Measurements from ENCODE around the gene SAMD1. TPM values are rescaled to one million over a fixed set of nuclear protein-coding genes. Genes with fewer than 3 reads are reported as not detected.

SAMD1 gene
- total RNA-seq, 1 donor = 27.9 TPM

DNA sequence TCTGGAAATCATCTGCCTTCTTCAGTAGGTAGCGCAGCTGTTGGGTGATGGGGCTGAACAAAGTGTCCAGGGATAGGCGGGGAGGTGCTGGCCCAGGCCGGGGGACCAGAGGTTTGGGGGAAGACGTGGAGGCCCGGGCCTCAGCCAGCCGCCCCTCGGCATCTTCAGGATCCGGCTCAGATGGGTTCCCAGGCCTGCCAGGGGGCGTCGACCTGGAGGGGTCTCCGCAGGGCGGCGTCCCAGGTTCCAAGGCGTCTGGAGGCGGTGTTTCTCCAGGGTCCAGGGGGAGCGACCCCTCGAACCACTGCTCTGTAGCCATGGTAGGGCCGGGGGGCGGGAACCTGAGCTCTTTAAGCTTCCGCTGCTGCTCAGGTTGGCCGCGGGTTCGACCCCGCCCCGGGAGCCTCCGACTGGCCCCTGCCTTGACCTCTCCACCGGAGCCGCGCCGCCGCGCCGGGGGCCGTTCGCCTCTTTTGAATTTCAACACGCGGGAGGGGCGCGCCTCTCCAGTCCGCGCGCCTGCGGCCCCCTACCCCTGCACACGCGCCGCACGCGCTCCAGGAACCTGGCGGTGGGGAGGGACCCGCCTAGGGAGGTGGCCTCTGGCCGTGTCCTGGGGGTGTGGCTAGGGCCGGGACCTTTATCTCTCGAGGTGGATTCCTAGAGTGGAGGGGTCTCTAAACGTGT, 5.1 kb downstream of the SAMD1 start, which contains the start of gene C19orf67:
TSS of gene C19orf67 (minus strand) at position 475 of the 687 bp plus-strand sequence. CDS start at position 319, 156 bp downstream.
- peaks cover 12% of the 10 kb centered on the region for H4K20me1 ChIP-seq (ENCODE audit: insufficient read depth, low read length)
- no peak within 1 kb of the TSS for H3K4me3 ChIP-seq (ENCODE audit: insufficient read depth, low read length)
- DNase-seq (ENCODE audit: insufficient read length, low spot score, missing footprints) = peak; percentile 82
- H3K27ac ChIP-seq (ENCODE audit: low read depth, low read length) = no peak within 1 kb of the TSS
- H3K4me1 ChIP-seq (ENCODE audit: insufficient read depth, low read length) = peaks cover 14% of the 10 kb centered on the region
- H3K9me3 ChIP-seq (ENCODE audit: low read depth, low read length) = no peaks in the 10 kb centered on the region
- TF ChIP-seq, protein P1, sequence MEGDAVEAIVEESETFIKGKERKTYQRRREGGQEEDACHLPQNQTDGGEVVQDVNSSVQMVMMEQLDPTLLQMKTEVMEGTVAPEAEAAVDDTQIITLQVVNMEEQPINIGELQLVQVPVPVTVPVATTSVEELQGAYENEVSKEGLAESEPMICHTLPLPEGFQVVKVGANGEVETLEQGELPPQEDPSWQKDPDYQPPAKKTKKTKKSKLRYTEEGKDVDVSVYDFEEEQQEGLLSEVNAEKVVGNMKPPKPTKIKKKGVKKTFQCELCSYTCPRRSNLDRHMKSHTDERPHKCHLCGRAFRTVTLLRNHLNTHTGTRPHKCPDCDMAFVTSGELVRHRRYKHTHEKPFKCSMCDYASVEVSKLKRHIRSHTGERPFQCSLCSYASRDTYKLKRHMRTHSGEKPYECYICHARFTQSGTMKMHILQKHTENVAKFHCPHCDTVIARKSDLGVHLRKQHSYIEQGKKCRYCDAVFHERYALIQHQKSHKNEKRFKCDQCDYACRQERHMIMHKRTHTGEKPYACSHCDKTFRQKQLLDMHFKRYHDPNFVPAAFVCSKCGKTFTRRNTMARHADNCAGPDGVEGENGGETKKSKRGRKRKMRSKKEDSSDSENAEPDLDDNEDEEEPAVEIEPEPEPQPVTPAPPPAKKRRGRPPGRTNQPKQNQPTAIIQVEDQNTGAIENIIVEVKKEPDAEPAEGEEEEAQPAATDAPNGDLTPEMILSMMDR (IDR thresholded peaks at IDR 0.05; ENCODE audit: extremely low read depth, low read depth, low read length) = no peak
- H3K27me3 ChIP-seq (ENCODE audit: insufficient read depth, low read length) = no peaks in the 10 kb centered on the region
- H3K4me2 ChIP-seq (ENCODE audit: insufficient read depth, low read length) = no peak within 1 kb of the TSS
- peaks cover 14% of the 10 kb centered on the region for H3K36me3 ChIP-seq (ENCODE audit: insufficient read depth, low read length)
- no peak within 1 kb of the TSS for H2AFZ ChIP-seq (ENCODE audit: low read length)
- peaks cover 8% of the 10 kb centered on the region for H3K79me2 ChIP-seq (ENCODE audit: insufficient read depth, low read length)

DNA sequence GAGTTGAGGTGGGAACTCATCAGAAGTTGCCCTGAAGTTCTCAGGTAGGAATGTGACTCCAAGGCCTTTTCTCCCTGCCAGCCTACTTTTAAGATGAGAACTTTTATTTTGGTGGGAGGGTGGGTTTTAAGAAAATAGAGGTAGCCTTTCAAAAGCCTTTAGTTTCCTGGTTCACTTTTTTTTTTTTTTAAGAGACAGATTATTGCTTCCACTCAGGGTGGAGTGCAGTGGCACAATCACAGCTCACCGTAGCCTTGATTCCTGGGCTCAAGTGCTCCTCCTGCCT, 7.9 kb downstream of the SAMD1 start:
- H3K27ac ChIP-seq (ENCODE audit: low read depth, low read length) = no peak overlapping the region
- H3K4me2 ChIP-seq (ENCODE audit: insufficient read depth, low read length) = peak overlapping the region; percentile 90
- TF ChIP-seq, protein P1 (IDR thresholded peaks at IDR 0.05; ENCODE audit: extremely low read depth, low read depth, low read length) = no peak
- H3K36me3 ChIP-seq (ENCODE audit: insufficient read depth, low read length) = peaks cover 4% of the 10 kb centered on the region
- peaks cover 11% of the 10 kb centered on the region for H3K79me2 ChIP-seq (ENCODE audit: insufficient read depth, low read length)
- H4K20me1 ChIP-seq (ENCODE audit: insufficient read depth, low read length) = no peaks in the 10 kb centered on the region
- peak overlapping the region; percentile 81 for H3K4me3 ChIP-seq (ENCODE audit: insufficient read depth, low read length)
- no peaks in the 10 kb centered on the region for H3K27me3 ChIP-seq (ENCODE audit: insufficient read depth, low read length)
- H3K9me3 ChIP-seq (ENCODE audit: low read depth, low read length) = no peaks in the 10 kb centered on the region
- peaks cover 17% of the 10 kb centered on the region for H3K4me1 ChIP-seq (ENCODE audit: insufficient read depth, low read length)
- H2AFZ ChIP-seq (ENCODE audit: low read length) = no peak overlapping the region
- DNase-seq (ENCODE audit: insufficient read length, low spot score, missing footprints) = no peak

DNA sequence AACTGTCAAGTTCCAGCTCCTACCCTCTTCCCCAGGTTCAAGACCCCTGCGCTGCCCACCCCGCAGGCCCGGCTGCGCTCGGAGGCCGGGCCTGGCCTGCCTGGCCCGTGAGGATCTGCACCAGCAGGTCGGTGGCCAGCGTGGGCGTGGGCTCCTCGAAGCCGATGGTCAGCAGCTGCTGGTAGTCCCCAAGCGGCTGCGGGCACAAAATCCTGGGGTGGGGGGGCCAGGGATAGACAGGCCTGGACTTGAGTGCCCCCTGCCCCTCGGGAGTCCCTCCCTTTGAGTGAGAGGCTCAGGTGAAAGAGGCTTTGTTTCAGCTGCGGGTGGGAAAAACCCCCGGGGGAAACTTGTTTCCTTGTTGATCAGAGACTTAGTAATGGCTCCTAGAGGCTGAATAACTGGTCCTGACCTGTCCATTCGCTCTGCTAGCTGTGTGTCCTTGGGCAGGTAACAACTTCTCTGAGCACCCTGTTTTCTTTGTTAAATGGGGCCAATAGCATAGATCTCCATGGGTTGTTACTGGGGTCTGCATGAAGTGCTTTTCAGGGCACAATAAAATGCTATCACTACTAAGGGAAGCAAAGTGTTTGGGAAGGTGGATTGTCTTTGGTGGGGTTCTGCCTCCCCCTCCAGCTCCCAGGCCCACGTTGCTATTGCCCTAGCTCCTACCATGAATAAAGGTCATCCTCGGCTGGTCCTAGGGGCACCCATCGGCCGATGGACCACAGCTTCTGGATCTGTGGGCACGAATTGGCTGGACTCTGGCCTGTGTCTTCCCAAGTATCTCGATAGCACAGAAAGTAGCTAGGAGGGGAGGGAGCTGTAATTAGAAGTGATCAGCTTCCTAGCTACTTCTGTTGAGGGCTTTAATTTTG, 8.5 kb downstream of the SAMD1 start:
- Histone ChIP-seq H3K4me3 (ENCODE audit: insufficient read depth, low read length) (peak overlapping the region; percentile 81), H3K4me2 (ENCODE audit: insufficient read depth, low read length) (peak overlapping the region; percentile 90), H2AFZ (ENCODE audit: low read length) (peak overlapping the region; percentile 79), H3K4me1 (ENCODE audit: insufficient read depth, low read length) (peaks cover 17% of the 10 kb centered on the region), H4K20me1 (ENCODE audit: insufficient read depth, low read length) (no peaks in the 10 kb centered on the region), H3K27me3 (ENCODE audit: insufficient read depth, low read length) (no peaks in the 10 kb centered on the region), H3K36me3 (ENCODE audit: insufficient read depth, low read length) (no peaks in the 10 kb centered on the region), H3K79me2 (ENCODE audit: insufficient read depth, low read length) (peaks cover 11% of the 10 kb centered on the region), H3K27ac (ENCODE audit: low read depth, low read length) (peak overlapping the region; percentile 71), H3K9me3 (ENCODE audit: low read depth, low read length) (no peaks in the 10 kb centered on the region)
- DNase-seq (ENCODE audit: insufficient read length, low spot score, missing footprints) = peak; percentile 96
- TF ChIP-seq, protein P1 (IDR thresholded peaks at IDR 0.05; ENCODE audit: extremely low read depth, low read depth, low read length) = no peak

All from osteoblast (primary cell).